HEK293T (cell line): Measurements from ENCODE around the gene IKZF1.

Experiments
- ARNT ChIP-seq: fragments of 450-650 bp; IDR thresholded peaks from 2 replicates; pipeline ENCODE4 v1.6.1; 2017; ENCODE audit warnings: mild to moderate bottlenecking
- BHLHE40 ChIP-seq: fragments of 450-650 bp; IDR thresholded peaks from 2 replicates; pipeline ENCODE4 v1.6.1; 2016; ENCODE audit warnings: mild to moderate bottlenecking, moderate library complexity, borderline replicate concordance
- CTBP1 ChIP-seq: fragments of 450-650 bp; IDR thresholded peaks from 2 replicates; pipeline ENCODE4 v1.6.1; 2016; ENCODE audit warnings: borderline replicate concordance
- ELF4 ChIP-seq: fragments of 450-650 bp; IDR thresholded peaks from 2 replicates; pipeline ENCODE4 v1.6.1; 2017; ENCODE audit warnings: antibody characterized with exemption
- FOXA1 ChIP-seq: fragments of 450-650 bp; IDR thresholded peaks from 2 replicates; pipeline ENCODE4 v1.6.1; 2016; ENCODE audit warnings: mild to moderate bottlenecking
- FOXK2 ChIP-seq: fragments of 450-650 bp; IDR thresholded peaks from 2 replicates; pipeline ENCODE4 v1.6.1; 2016; ENCODE audit warnings: mild to moderate bottlenecking
- FOXM1 ChIP-seq: fragments of 450-650 bp; IDR thresholded peaks from 2 replicates; pipeline ENCODE4 v1.6.1; 2017; ENCODE audit warnings: mild to moderate bottlenecking, borderline replicate concordance
- LEF1 ChIP-seq: fragments of 450-650 bp; IDR thresholded peaks from 2 replicates; pipeline ENCODE4 v1.6.1; 2017; ENCODE audit warnings: mild to moderate bottlenecking, borderline replicate concordance
- NFRKB ChIP-seq: fragments of 450-650 bp; IDR thresholded peaks from 2 replicates; pipeline ENCODE4 v1.6.1; 2016; ENCODE audit warnings: mild to moderate bottlenecking, moderate library complexity
- PKNOX1 ChIP-seq: fragments of 450-650 bp; IDR thresholded peaks from 2 replicates; pipeline ENCODE4 v1.6.1; 2016
- SP1 ChIP-seq: fragments of 450-650 bp; IDR thresholded peaks from 2 replicates; pipeline ENCODE4 v1.6.1; 2017
- SUZ12 ChIP-seq: fragments of 450-650 bp; IDR thresholded peaks from 2 replicates; pipeline ENCODE4 v1.6.1; 2016; ENCODE audit warnings: mild to moderate bottlenecking
- TARDBP ChIP-seq: fragments of 450-650 bp; IDR thresholded peaks from 2 replicates; pipeline ENCODE4 v1.6.1; 2016
- ZNF384 ChIP-seq: fragments of 450-650 bp; IDR thresholded peaks from 2 replicates; pipeline ENCODE4 v1.6.1; 2016

- no peak for TF ChIP-seq ZNF384
- no peak for TF ChIP-seq BHLHE40
- no peak for TF ChIP-seq ARNT
- TF ChIP-seq ELF4: no peak
- TF ChIP-seq TARDBP: no peak
- TF ChIP-seq FOXM1: no peak
- TF ChIP-seq FOXK2: no peak
- no peak for TF ChIP-seq LEF1
- TF ChIP-seq SUZ12: no peak
- no peak for TF ChIP-seq PKNOX1
- no peak for TF ChIP-seq FOXA1
- no peak for TF ChIP-seq CTBP1
- no peak for TF ChIP-seq NFRKB
- no peak for TF ChIP-seq SP1
These were observed 2.2 kb downstream of the IKZF1 start for GRCh38 chr7:50306494-50307367.
